ENCODE data around the gene KAT6B.

Gene KAT6B

DNA sequence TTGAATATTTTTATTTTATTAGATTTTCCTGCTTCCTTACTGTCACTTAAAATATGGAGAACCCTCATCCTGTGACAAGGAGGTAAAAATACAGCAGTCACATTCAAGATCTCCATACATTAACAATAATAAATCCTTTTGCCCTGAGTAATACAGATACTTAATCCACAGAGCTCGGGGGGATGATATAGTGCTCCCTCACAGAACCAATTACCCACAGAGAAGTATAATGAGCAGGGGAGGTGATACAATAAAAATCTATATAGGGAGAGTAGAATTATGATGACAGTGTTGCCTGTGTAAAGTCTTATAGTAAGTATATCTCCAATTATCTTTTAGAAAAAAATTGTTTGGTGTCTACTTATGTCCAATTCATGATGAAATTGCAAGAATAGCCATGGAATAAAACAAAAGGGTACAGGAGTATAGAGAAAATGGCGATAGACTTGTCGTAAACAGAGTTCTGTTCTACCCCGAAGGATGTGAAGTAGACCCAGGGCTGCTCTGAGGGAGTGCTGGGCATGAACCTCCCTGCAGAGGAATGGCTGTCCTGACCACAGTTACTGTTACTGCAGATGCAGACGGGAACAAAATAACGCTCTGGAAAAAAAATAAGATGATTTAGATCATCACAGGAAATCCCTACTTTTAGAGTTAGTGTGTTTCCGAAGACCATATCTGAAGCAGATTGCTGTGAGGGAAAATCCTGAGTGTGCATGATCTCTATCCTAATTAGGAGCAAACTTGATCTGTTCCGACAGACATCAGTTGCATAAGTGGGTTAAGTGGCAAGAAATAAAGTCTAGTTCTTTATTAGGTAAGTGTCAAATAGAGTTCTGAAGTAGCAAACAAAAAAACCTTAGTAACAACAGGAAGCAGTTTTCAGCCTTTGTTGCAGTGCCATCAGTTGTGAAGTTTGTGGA is 123.7 kb downstream of the KAT6B start:
- no peaks in the 10 kb centered on the region for H3K4me1 ChIP-seq
- H3K9ac ChIP-seq, result no peak overlapping the region
- H3K27ac ChIP-seq, result no peak overlapping the region
- no peak overlapping the region for H2AFZ ChIP-seq
- H3K27me3 ChIP-seq (ENCODE audit: control insufficient read depth, insufficient read depth, low read length), result no peaks in the 10 kb centered on the region
- peaks cover 18% of the 10 kb centered on the region for H3K79me2 ChIP-seq
- H3K9me3 ChIP-seq (ENCODE audit: control insufficient read depth, low read length), result no peaks in the 10 kb centered on the region
- no peak overlapping the region for H3K4me3 ChIP-seq (ENCODE audit: low read depth, low read length)
- H3K36me3 ChIP-seq (ENCODE audit: control insufficient read depth, insufficient read depth, low read length), result no peaks in the 10 kb centered on the region
- TF ChIP-seq, protein P1, sequence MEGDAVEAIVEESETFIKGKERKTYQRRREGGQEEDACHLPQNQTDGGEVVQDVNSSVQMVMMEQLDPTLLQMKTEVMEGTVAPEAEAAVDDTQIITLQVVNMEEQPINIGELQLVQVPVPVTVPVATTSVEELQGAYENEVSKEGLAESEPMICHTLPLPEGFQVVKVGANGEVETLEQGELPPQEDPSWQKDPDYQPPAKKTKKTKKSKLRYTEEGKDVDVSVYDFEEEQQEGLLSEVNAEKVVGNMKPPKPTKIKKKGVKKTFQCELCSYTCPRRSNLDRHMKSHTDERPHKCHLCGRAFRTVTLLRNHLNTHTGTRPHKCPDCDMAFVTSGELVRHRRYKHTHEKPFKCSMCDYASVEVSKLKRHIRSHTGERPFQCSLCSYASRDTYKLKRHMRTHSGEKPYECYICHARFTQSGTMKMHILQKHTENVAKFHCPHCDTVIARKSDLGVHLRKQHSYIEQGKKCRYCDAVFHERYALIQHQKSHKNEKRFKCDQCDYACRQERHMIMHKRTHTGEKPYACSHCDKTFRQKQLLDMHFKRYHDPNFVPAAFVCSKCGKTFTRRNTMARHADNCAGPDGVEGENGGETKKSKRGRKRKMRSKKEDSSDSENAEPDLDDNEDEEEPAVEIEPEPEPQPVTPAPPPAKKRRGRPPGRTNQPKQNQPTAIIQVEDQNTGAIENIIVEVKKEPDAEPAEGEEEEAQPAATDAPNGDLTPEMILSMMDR (IDR thresholded peaks at IDR 0.05), result no peak
- H3K4me2 ChIP-seq (ENCODE audit: low read length), result no peak overlapping the region

DNA sequence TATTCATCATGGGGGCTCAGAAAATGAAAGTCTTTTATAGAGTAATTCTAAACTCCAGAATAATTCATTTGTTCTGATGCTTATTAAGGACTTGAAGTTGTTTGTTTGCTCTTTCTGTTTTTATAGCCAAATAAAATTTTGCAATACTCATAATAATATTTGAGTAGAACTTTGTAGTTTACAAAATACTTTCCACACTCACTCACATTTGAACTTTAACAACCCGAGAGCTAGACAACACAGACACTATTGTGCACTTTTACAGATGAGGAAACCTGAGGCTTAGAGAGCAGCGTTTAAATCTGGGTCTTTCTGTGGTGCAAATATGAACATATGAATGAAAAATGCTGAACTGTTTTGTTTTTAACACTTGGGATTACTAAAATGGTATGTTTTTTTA is 126.8 kb downstream of the KAT6B start:
- no peaks in the 10 kb centered on the region for H3K27me3 ChIP-seq (ENCODE audit: control insufficient read depth, insufficient read depth, low read length)
- H3K4me3 ChIP-seq (ENCODE audit: low read depth, low read length), result no peak overlapping the region
- TF ChIP-seq, protein P1 (IDR thresholded peaks at IDR 0.05), result no peak
- peaks cover 3% of the 10 kb centered on the region for H3K4me1 ChIP-seq
- H3K79me2 ChIP-seq, result peaks cover 8% of the 10 kb centered on the region
- no peak overlapping the region for H2AFZ ChIP-seq
- H3K4me2 ChIP-seq (ENCODE audit: low read length), result no peak overlapping the region
- no peaks in the 10 kb centered on the region for H3K36me3 ChIP-seq (ENCODE audit: control insufficient read depth, insufficient read depth, low read length)
- H3K9me3 ChIP-seq (ENCODE audit: control insufficient read depth, low read length), result no peaks in the 10 kb centered on the region
- H3K9ac ChIP-seq, result no peak overlapping the region
- no peak overlapping the region for H3K27ac ChIP-seq

DNA sequence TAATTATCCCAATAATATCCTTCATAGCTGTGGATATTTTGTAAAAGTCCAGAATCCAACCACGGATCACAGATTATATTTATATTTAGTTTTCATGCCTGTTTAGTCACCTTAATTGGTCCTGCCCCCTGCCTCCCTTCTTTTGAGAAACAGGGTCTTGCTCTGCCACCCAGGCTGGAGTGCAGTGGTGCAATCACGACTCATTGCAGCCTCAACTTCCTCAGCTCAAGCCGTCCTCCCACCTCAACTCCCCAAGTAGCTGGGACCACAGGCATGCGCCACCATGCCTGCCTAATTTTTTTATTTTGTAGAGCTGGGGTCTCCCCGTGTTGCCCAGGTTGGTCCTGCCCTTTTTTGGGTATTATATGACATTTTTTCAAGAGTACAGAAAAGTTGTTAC is 129.4 kb downstream of the KAT6B start:
- Histone ChIP-seq H2AFZ (no peak overlapping the region), H3K4me1 (peaks cover 4% of the 10 kb centered on the region), H3K27me3 (ENCODE audit: control insufficient read depth, insufficient read depth, low read length) (no peaks in the 10 kb centered on the region), H3K27ac (no peak overlapping the region), H3K9ac (no peak overlapping the region), H3K79me2 (peaks cover 8% of the 10 kb centered on the region), H3K4me2 (ENCODE audit: low read length) (no peak overlapping the region), H3K4me3 (ENCODE audit: low read depth, low read length) (no peak overlapping the region), H3K9me3 (ENCODE audit: control insufficient read depth, low read length) (no peaks in the 10 kb centered on the region), H3K36me3 (ENCODE audit: control insufficient read depth, insufficient read depth, low read length) (no peaks in the 10 kb centered on the region)
- TF ChIP-seq, protein P1 (IDR thresholded peaks at IDR 0.05), result no peak

DNA sequence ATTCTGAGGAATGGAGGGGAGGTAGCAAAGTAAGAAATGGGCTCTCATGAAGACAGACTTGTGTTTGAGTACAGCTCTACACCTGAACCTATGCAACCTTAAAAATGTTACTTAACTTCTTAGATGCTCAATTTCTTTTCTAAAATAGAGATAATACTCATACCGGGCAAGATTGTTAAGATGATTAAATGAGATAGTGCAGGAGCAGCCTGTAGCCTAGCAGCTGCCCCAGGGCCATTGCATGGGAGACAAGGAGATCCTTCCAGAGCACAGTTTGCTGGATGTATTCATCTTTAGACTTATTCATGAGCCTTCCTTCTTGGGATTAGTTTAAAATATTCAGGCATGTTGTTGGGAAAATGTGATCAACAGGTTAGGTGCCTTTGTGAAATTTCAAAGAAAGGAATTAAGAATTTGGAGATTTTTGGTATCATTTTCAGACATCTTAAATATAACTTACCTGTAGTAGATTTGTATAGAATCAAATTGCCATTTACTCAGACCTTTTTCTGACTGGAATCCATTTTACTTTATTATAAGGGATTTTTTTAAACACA is 130.2 kb downstream of the KAT6B start:
- Histone ChIP-seq H3K27me3 (ENCODE audit: control insufficient read depth, insufficient read depth, low read length) (no peaks in the 10 kb centered on the region), H3K36me3 (ENCODE audit: control insufficient read depth, insufficient read depth, low read length) (no peaks in the 10 kb centered on the region), H3K4me1 (peaks cover 11% of the 10 kb centered on the region), H3K9me3 (ENCODE audit: control insufficient read depth, low read length) (no peaks in the 10 kb centered on the region), H3K4me2 (ENCODE audit: low read length) (no peak overlapping the region), H3K4me3 (ENCODE audit: low read depth, low read length) (no peak overlapping the region), H3K9ac (no peak overlapping the region), H3K79me2 (peaks cover 8% of the 10 kb centered on the region), H2AFZ (no peak overlapping the region), H3K27ac (no peak overlapping the region)
- TF ChIP-seq, protein P1 (IDR thresholded peaks at IDR 0.05), result no peak

Data from parathyroid adenoma (tissue), 2 donors.